Measurements from ENCODE around the gene EEF2K. TPM values are rescaled to one million over a fixed set of nuclear protein-coding genes. Genes with fewer than 3 reads are reported as not detected.
A peak's percentile ranks its signal among the peaks of the same experiment; 100 is the strongest.

The EEF2K gene
- total and polyA plus RNA-seq, 2 of the 13 experiments (the other 11 are each of a cell fraction or from before 2014, with no cell fraction given): 22.0 to 23.8 TPM

- TF ChIP-seq ATF6 (CRISPR knock-in tag; conservative IDR thresholded peaks at IDR 0.05) (peak; percentile 84; the same call in 1 of the 2 replicates), ZFAT (CRISPR knock-in tag; conservative IDR thresholded peaks at IDR 0.05) (no peak), EHMT2 (IDR thresholded peaks at IDR 0.05; ENCODE audit: borderline replicate concordance, low read depth, low read length) (no peak), ZFP82 (CRISPR knock-in tag; IDR thresholded peaks at IDR 0.05; ENCODE audit: borderline replicate concordance) (no peak), TEAD2 (CRISPR knock-in tag; IDR thresholded peaks at IDR 0.05) (no peak), CERS6 (CRISPR knock-in tag; IDR thresholded peaks at IDR 0.05) (no peak), MLX (CRISPR knock-in tag; IDR thresholded peaks at IDR 0.05) (no peak), TBX2 (CRISPR knock-in tag; IDR thresholded peaks at IDR 0.05; ENCODE audit: borderline replicate concordance) (no peak), MXD1 (CRISPR knock-in tag; IDR thresholded peaks at IDR 0.05) (no peak), NR2F1 (CRISPR knock-in tag; IDR thresholded peaks at IDR 0.05) (peak; percentile 25 to 58; a peak in 2 of 4 replicates), ZBTB40 (IDR thresholded peaks at IDR 0.05) (no peak), ZBTB40 (CRISPR knock-in tag; IDR thresholded peaks at IDR 0.05) (no peak; the same call in 1 of the 2 replicates), JUN (CRISPR knock-in tag; IDR thresholded peaks at IDR 0.05) (no peak; the same call in 1 of the 2 replicates)
Observed at GRCh38 chr16:22297871-22298733, 92.0 kb downstream of the EEF2K start (continued).

All from HepG2 (cell line).